GM21528 (cell line): ENCODE data around the gene NHSL2.
"Not testable (repeated sequence)": the region's sequence is repeated elsewhere in the genome, so short reads cannot be mapped to it uniquely, and the experiment has no call there.

Source experiments
- ATAC-seq: cut with Tn5 transposase; IDR thresholded peaks from one replicate; pipeline ENCODE4 v1.9.1; 2021; ENCODE audit warnings: mild to moderate bottlenecking, moderate library complexity; ENCODE audit not compliant: unreplicated experiment, low FRiP score

The NHSL2 gene

DNA sequence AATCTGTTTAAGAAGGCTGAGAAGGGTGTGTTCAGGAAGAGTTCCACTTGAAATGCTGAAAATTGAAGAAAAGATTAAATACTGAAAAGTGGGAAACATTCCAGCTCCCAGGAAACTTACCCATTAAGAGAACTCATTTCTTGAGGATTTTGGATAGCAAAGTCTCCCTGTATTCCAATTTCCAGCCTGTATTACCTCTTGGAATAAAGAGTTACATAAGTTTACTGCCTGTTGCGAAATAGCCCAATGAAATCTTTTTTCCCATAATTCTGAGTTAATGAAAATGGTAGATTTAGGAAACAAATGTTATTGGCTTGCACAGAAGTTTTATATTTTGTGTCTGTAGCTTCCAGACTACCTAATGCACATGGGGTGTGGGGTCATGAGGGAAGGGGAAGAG lies 12.0 kb downstream of the NHSL2 start:
- no peak for ATAC-seq

DNA sequence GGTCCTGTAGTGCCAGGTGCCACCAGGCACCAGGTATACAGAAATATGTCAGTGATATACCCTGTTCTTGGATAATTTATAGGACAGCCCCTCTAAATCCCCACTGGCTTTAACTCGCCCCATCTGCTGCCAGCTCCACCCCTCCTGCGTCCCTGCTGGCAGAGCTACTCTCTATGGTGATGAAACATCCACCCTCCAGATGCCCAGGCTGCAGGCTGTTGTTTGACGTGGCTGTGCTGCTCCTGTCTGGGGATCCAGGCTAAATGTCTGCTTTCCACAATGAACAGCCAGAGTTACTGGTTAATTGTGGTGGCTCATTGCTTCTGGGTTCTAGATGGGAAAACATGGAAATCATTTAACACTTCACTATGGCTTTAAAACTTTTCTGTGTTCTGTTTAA lies 12.9 kb downstream of the NHSL2 start:
- no peak for ATAC-seq

- no peak for ATAC-seq
Measured at GRCh38 chrX:71927040-71927439, 16.4 kb downstream of the NHSL2 start.

DNA sequence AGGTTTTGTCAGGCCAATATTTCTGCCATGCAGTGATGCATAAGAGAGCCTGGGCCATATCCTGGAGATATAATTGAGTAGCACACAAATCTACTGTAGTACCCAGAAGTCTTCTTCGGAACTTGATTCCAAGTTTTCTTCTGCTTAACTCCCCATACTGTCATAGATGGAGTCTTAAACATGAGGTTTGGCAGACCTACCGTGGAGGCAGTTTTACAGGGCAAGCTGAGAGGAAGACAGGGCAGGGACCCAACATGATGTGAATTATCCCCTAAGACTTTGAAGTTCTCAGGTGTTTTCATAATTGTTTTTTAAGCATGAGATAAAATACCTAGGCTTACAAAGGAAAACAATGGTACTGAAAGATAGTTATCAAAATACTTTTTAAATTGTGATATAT lies 18.2 kb downstream of the NHSL2 start:
- ATAC-seq = no peak

DNA sequence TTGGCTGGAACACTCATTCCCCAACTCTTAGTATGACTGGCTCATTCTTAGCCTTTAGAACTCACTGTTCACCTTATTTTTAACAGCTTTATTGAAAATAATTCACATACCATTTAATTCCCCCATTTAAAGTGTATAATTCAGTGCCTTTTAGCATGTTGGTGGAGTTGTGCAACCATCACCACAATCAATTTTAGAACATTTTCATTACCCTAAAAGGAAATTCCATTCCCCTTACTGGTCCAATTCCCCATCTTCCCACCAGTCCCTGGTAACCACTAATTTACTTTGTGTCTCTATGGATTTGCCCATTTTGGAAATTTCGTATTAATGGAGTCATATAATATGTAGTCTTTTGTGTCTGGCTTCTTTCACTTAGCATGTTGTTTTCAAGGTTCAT lies 19.7 kb downstream of the NHSL2 start:
- ATAC-seq = no peak

DNA sequence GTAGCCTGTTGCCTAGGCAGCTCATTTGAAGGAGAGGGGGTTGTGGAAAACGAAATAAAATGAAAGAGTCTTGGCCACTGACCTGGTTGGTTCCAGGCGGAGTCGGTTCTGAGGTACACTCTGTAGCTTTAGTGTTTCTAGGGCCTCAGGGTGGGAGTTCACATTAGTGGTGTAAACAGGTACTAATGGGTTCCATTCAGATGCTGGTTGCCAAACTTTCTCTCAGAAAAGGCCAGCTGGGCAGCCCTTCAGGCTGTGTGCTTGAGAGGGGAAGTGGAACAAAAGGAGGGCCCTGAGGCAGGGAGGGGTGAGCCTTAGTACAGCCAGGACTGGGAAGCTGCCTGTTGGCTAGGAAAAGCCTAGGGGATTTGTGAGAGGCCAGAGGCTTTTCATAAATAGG lies 24.8 kb downstream of the NHSL2 start:
- no peak for ATAC-seq

- ATAC-seq = no peak
Measured at GRCh38 chrX:71936632-71937031, 26.0 kb downstream of the NHSL2 start.

GRCh38 chrX:71938371-71938770 lies 27.7 kb downstream of the NHSL2 start:
- ATAC-seq = no peak

GRCh38 chrX:71941145-71941544 lies 30.5 kb downstream of the NHSL2 start:
- no peak for ATAC-seq

GRCh38 chrX:71941776-71942175 lies 31.1 kb downstream of the NHSL2 start:
- ATAC-seq = no peak

- no peak for ATAC-seq
Measured at GRCh38 chrX:71944369-71944768, 33.7 kb downstream of the NHSL2 start.

- no peak for ATAC-seq
Measured at GRCh38 chrX:71945237-71945805, 34.7 kb downstream of the NHSL2 start.

DNA sequence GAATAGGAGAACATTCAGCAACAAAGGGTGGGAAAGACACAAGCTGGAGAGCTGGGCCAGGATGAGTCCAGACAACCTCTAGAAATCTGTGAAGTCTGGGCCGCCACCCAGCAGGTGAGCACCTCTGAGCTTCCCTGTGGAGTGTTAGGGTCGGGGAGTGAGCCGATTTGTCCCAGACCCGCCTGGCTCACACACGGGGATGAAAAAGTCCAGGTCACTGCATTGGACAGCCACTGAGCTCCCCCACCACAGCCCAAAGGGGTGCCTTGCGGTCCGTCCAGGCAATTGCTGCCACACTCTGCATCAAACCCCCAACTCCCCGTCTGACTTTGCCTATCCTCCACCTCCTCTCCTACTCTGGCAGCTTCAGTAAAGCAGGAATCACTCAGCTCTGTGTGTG lies 38.7 kb downstream of the NHSL2 start:
- no peak for ATAC-seq

DNA sequence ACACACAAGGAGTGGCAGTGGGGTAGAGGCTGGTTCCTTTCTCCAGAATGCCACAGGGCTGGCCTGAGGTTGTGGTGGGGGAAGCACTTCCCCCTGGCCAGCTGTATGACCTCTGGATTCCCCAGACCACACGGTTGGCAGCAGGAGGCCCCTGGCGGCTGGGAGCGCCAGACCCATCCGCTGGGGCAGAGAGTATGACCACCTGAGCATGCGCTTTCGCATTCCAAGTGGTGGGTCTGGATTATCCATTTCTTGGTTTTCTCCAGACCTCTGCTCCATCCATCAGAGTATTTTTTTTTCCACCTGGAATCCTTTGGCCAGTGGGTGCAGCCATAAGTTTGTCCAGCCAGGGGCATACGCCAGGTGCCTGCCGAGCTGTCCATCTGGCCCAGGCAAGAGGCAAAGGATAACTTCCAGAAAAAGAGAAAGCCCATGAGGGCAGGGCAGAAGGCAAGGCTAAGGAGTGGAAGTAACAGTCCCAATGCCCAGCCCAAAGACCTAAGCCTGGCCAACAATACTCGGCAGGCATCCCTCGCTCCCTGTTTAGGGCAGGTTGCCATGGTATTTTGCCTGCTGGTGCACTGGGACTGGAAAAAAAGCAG lies 39.3 kb downstream of the NHSL2 start:
- ATAC-seq = no peak

- ATAC-seq = no peak
Measured at GRCh38 chrX:71953391-71953790, 42.7 kb downstream of the NHSL2 start.

DNA sequence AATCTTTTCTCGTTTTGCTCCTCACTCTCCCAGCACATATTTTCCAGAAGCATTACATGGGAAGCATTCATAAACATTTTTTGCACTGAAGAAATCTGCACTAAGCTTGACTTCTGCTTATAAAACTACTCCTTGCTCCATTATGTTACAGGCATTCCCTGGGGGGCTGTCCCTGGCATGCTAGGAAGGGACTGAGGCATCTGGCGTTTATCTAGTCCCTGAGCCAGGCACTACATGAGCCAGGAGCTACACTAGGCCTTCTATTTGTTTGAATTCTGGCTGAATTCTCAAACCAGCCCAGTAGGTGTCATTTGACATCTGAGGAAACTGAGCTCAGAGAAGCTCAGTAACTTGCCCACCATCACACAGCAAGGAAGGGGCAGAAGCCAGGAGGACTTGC lies 43.3 kb downstream of the NHSL2 start:
- ATAC-seq = no peak

- no peak for ATAC-seq
Measured at GRCh38 chrX:71954458-71954857, 43.8 kb downstream of the NHSL2 start.

GRCh38 chrX:71955530-71956120 lies 45.0 kb downstream of the NHSL2 start:
- no peak for ATAC-seq

GRCh38 chrX:71958281-71958675 lies 47.6 kb downstream of the NHSL2 start:
- no peak for ATAC-seq

- ATAC-seq = not testable (repeated sequence)
Measured at GRCh38 chrX:71964184-71964583, 53.5 kb downstream of the NHSL2 start.

DNA sequence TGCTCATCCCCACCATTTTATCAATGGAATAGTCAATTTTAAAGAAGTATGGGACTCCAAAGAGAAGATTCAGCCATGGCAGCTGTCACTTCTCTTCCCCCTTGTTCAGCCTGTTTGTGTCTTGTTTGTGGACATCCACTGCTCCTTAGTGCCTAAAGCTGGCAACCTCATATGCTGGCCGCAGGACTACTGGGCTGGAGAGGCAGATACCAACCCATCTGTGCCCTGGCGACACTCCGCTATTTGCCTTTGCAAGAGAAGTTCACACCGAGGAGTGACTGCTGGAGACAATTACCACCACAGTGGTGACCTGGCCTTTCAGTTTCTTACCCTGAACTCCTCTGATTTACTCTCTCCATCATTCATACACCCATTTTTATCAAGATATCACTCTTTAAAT lies 64.3 kb downstream of the NHSL2 start:
- no peak for ATAC-seq

- no peak for ATAC-seq
Measured at GRCh38 chrX:71976753-71977152, 66.1 kb downstream of the NHSL2 start.
